ENCODE results near the gene CHRNE. TPM values are rescaled to one million over a fixed set of nuclear protein-coding genes. Genes with fewer than 3 reads are reported as not detected.
A peak's percentile ranks its signal among the peaks of the same experiment; 100 is the strongest.

CHRNE gene
- total and polyA plus RNA-seq, 2 of the 8 experiments (the other 6 are each of a cell fraction or from before 2014, with no cell fraction given), result 0.15 to 0.33 TPM

DNA sequence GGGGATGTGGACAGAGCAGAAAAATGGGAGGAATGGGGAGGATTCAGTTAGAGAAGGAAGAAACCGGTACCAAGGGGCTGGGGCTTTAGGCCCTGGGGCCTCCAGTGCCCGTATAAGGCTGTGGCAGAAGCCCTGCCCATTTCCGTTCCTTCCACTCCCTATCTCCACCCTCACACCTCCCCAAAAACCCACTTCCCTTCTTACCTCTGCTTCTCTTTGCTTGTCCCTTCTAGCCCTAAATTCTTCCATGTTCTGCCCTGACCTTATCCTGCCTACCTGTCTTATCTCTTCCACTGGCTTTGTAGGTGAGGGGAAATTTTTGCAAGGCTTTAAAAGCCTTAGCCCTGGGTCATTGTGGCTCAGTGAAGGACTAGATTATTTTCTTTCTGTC is 41.3 kb upstream of the CHRNE start:
- Histone ChIP-seq H4K5ac (ENCODE audit: insufficient read length, low read depth, low read length) (no peak overlapping the region), H2BK120ac (replicated peaks; ENCODE audit: low read depth, low read length) (no peak overlapping the region), H3K4ac (replicated peaks; ENCODE audit: insufficient read length, low read depth, low read length) (no peak overlapping the region), H2BK5ac (ENCODE audit: low read depth, low read length) (no peak overlapping the region), H3K79me2 (ENCODE audit: control insufficient read depth in 1 of 2, insufficient read depth in 2 of 2, low read length in 2 of 2) (peaks cover 8 to 58% of the 10 kb centered on the region in 2 experiments), H3K18ac (ENCODE audit: extremely low read depth, low read length) (no peak overlapping the region), H2BK12ac (ENCODE audit: low read depth, low read length) (no peak overlapping the region), H3K9ac (replicated peaks in 1 of 4; ENCODE audit: extremely low read depth in 1 of 4, low read depth in 3 of 4, low read length in 3 of 4) (no peak overlapping the region), H3K9me3 (ENCODE audit: insufficient read depth in 2 of 2, low read depth in 1 of 2, low read length in 1 of 2) (no peaks in the 10 kb centered on the region), H4K20me1 (replicated peaks in 1 of 2; ENCODE audit: control insufficient read depth in 1 of 2, insufficient read depth in 2 of 2, low read length in 2 of 2) (peaks cover 16 to 23% of the 10 kb centered on the region in 2 experiments), H2BK20ac (ENCODE audit: low read length) (no peak overlapping the region), H2BK15ac (ENCODE audit: low read length) (no peak overlapping the region), H3K27ac (ENCODE audit: low read depth, low read length) (0 out of 2 replicates have a peak overlapping the region, but pooled peaks have one; percentile 33), H3K4me2 (ENCODE audit: insufficient read depth in 1 of 2, low read depth in 2 of 2, low read length in 2 of 2) (no peak overlapping the region; a peak in 1 of 4 replicates), H3K23me2 (ENCODE audit: low read depth, low read length) (peaks cover 20% of the 10 kb centered on the region), H2AK5ac (ENCODE audit: low read depth, low read length) (no peak overlapping the region), H3K14ac (ENCODE audit: insufficient read length) (no peak overlapping the region), H3K79me1 (ENCODE audit: low read depth, low read length) (peaks cover 3% of the 10 kb centered on the region), H3K56ac (replicated peaks; ENCODE audit: insufficient read length, low read depth, low read length) (peak overlapping the region; percentile 4), H2AFZ (ENCODE audit: low read length) (no peak overlapping the region), H4K91ac (replicated peaks; ENCODE audit: insufficient read length, low read length) (no peak overlapping the region), H3K36me3 (ENCODE audit: control insufficient read depth in 2 of 4, insufficient read depth in 4 of 4, low read length in 3 of 4) (peaks cover 8 to 42% (median 28%) of the 10 kb centered on the region in 4 experiments), H3K4me3 (ENCODE audit: extremely low read depth in 1 of 4, insufficient read depth in 2 of 4, low read depth in 3 of 4, low read length in 4 of 4) (no peak overlapping the region), H3K23ac (ENCODE audit: insufficient read length) (no peak overlapping the region), H3K27me3 (replicated peaks in 1 of 4; ENCODE audit: control insufficient read depth in 3 of 4, extremely low read depth in 1 of 4, insufficient read depth in 3 of 4, low read length in 3 of 4) (no peaks in the 10 kb centered on the region), H4K8ac (ENCODE audit: extremely low read depth, insufficient read depth, low read length) (0 out of 2 replicates have a peak overlapping the region, but pooled peaks have one; percentile 48), H3K4me1 (replicated peaks in 1 of 4; ENCODE audit: control insufficient read depth in 3 of 4, insufficient read depth in 4 of 4, low read length in 3 of 4) (peaks cover 3 to 10% (median 5%) of the 10 kb centered on the region in 4 experiments; a peak in 6 of 7 replicates)
- 76% methylated on average over 3 of the region's 3 CpGs; no CpG with 5 or more reads in 1 of the 2 experiments for WGBS, 2 experiments (ENCODE audit: extremely low coverage in 1 of 2, insufficient coverage in 1 of 2, insufficient read length in 1 of 2, insufficient replicate concordance in 2 of 2, low coverage in 1 of 2, low lambda C conversion rate in 2 of 2, missing lambda C conversion rate in 1 of 2)
- CTCF ChIA-PET (ENCODE audit: partially characterized antibody), result interaction anchor here (2.1 kb wide), 1 partner anchor 12 kb away, joined by 12 read pairs; no protein-coding TSS in a partner anchor
- no peak for FAIRE-seq
- TF ChIP-seq KDM4A (IDR thresholded peaks at IDR 0.05; ENCODE audit: low read depth, low read length, severe bottlenecking), result no peak
- no peak for TF ChIP-seq RNF2 (IDR thresholded peaks at IDR 0.05; ENCODE audit: borderline replicate concordance, low read depth, low read length, missing control alignments, poor library complexity, severe bottlenecking)
- no peak for TF ChIP-seq BACH1 (IDR thresholded peaks at IDR 0.05; ENCODE audit: low read length)
- no peak for TF ChIP-seq PHF8 (conservative IDR thresholded peaks at IDR 0.05; ENCODE audit: low read depth, low read length)
- TF ChIP-seq HDAC2 (IDR thresholded peaks at IDR 0.05; ENCODE audit: borderline replicate concordance in 1 of 2, low read depth in 2 of 2, low read length in 2 of 2), result no peak
- TF ChIP-seq SRF (IDR thresholded peaks at IDR 0.05; ENCODE audit: low read depth, low read length), result peak; percentile 49; the same call in 1 of the 2 replicates
- DNase-seq (ENCODE audit: low read depth in 1 of 2, low spot score in 2 of 2), result no peak
- POLR2A ChIA-PET (ENCODE audit: partially characterized antibody), result interaction anchor here (0.6 to 32.4 kb wide), 12 partner anchors 3 to 213 kb away, joined by 3 to 987 read pairs (median 6); partner anchors contain the start of genes ENO3, MED11, PFN1 and RNF167

Measured in H1 (cell line).